Tibial nerve (tissue), 4 donors: Measurements from ENCODE around the gene GMDS. TPM values are rescaled to one million over a fixed set of nuclear protein-coding genes. Genes with fewer than 3 reads are reported as not detected.
A peak's percentile ranks its signal among the peaks of the same experiment; 100 is the strongest.

Experiments
- DNase-seq, 2 donors: peaks; one replicate each; pipeline ENCODE4 v3.0.0-alpha.2; 2019; ENCODE audit warnings: low spot score in 2 of 2
- H3K27ac ChIP-seq, 4 donors: fragments of 200-600 bp; sonication (generic) in 3 of 4; one replicate each; pipeline ENCODE4 v1.5.1; 2017 to 2019; ENCODE audit warnings: mild to moderate bottlenecking in 1 of 4
- H3K27me3 ChIP-seq, 2 donors: fragments of 200-600 bp; sonication (generic) in 1 of 2; one replicate each; pipeline versions ENCODE4 v1.5.1 to v1.6.0; 2017 to 2019
- H3K36me3 ChIP-seq, 3 donors: fragments of 200-600 bp; sonication (generic); one replicate each; pipeline ENCODE4 v1.5.1; 2018 to 2019
- H3K4me1 ChIP-seq, 4 donors: fragments of 200-600 bp; sonication (generic) in 3 of 4; one replicate each; pipeline ENCODE4 v1.5.1; 2017 to 2019
- H3K4me3 ChIP-seq, 4 donors: fragments of 200-600 bp; sonication (generic) in 3 of 4; one replicate each; pipeline ENCODE4 v1.5.1; 2017 to 2019; ENCODE audit warnings: mild to moderate bottlenecking in 1 of 4, moderate library complexity in 1 of 4
- H3K9me3 ChIP-seq, 4 donors: fragments of 200-600 bp; sonication (generic) in 3 of 4; one replicate each; pipeline ENCODE4 v1.5.1; 2017 to 2019
- EP300 ChIP-seq, 2 donors: sonication (generic); formaldehyde crosslinking; IDR thresholded peaks; one replicate each; pipeline ENCODE4 v1.6.1; 2017; ENCODE audit warnings: antibody characterized with exemption in 2 of 2, mild to moderate bottlenecking in 1 of 2
- POLR2A ChIP-seq, 2 donors: fragments of 450-650 bp; IDR thresholded peaks; one replicate each; pipeline ENCODE4 v1.6.1; 2017; ENCODE audit warnings: antibody characterized with exemption in 2 of 2, mild to moderate bottlenecking in 2 of 2, moderate library complexity in 2 of 2
- WGBS, 2 donors: methylation state at CpG; one replicate each; pipeline ENCODE4 v1.1.5; 2018; 5-methylcytosine and 5-hydroxymethylcytosine counted together
- total RNA-seq, 4 donors: library from RNA; depleted of rRNA; stranded (reverse); fragments of >200 nt; gene quantifications; one replicate each; pipeline ENCODE4 v1.1.0, GENCODE V29; 2016
- TF ChIP-seq, protein P1 (sequence below), 5 experiments: fragments of 200-600 bp in 3 of 5; fragments of 450-650 bp in 2 of 5; sonication (generic) in 3 of 5; IDR thresholded peaks; one replicate each; pipeline ENCODE4 v1.5.1; 2016 to 2019; ENCODE audit warnings: antibody characterized with exemption in 5 of 5, mild to moderate bottlenecking in 3 of 5, moderate library complexity in 2 of 5

GMDS gene
- total RNA-seq, 4 donors from 2014 or later, result 14.9 to 46.5 (median 32.8) TPM

DNA sequence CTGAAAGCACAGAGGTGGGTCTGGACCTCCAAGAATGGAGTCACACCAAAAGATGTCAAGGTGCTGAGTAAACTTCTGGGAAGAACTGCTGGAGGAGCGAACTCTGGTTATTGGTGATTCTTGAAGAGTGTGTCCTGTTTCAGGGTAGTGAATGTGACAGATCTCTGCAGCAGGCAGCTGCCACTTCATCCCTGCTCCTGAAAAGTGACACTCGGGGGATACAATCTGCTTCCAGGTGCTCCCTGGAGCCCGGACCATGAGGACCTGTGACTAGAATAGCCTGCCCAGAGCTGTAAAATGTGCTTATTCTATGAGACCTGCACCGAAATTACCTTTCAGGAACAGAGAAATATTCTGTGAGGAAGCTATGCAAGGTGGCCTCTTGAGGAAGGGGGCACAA is 444.6 kb downstream of the GMDS start:
- Histone ChIP-seq H3K36me3 (no peaks in the 10 kb centered on the region), H3K9me3 (no peaks in the 10 kb centered on the region), H3K4me1 (peaks cover 0 to 17% (median 0%) of the 10 kb centered on the region in 4 donors), H3K27ac (no peak overlapping the region), H3K27me3 (no peaks in the 10 kb centered on the region), H3K4me3 (no peak overlapping the region)
- 94 to 98% methylated on average over 4 of the region's 4 CpGs for WGBS, 2 donors
- no peak for TF ChIP-seq EP300 (IDR thresholded peaks at IDR 0.05)
- no peak for TF ChIP-seq POLR2A (IDR thresholded peaks at IDR 0.05)
- TF ChIP-seq, protein P1, sequence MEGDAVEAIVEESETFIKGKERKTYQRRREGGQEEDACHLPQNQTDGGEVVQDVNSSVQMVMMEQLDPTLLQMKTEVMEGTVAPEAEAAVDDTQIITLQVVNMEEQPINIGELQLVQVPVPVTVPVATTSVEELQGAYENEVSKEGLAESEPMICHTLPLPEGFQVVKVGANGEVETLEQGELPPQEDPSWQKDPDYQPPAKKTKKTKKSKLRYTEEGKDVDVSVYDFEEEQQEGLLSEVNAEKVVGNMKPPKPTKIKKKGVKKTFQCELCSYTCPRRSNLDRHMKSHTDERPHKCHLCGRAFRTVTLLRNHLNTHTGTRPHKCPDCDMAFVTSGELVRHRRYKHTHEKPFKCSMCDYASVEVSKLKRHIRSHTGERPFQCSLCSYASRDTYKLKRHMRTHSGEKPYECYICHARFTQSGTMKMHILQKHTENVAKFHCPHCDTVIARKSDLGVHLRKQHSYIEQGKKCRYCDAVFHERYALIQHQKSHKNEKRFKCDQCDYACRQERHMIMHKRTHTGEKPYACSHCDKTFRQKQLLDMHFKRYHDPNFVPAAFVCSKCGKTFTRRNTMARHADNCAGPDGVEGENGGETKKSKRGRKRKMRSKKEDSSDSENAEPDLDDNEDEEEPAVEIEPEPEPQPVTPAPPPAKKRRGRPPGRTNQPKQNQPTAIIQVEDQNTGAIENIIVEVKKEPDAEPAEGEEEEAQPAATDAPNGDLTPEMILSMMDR (IDR thresholded peaks at IDR 0.05), result no peak
- no peak for DNase-seq

DNA sequence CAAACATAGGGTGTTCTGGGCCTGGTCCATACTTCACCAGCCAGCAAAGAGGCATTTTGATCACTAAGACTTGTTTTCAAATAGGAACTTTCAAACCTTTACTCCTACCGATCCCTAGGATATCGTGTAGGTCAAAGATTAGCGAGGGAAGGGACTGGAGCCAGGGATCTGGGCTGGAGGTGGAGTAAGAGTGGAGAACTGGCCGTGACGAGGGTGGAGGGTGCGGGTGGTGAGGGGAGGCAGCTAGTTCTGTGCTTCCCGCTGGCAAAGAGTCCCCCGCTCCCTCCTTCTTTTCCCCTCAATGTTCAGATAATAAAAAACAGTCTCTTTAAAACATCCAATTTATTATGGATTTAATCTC is 446.5 kb downstream of the GMDS start:
- 93 to 94% methylated on average over 8 of the region's 8 CpGs for WGBS, 2 donors
- DNase-seq, result no peak
- Histone ChIP-seq H3K4me1 (peaks cover 0 to 17% (median 0%) of the 10 kb centered on the region in 4 donors), H3K36me3 (no peaks in the 10 kb centered on the region), H3K9me3 (no peaks in the 10 kb centered on the region), H3K27me3 (no peaks in the 10 kb centered on the region), H3K4me3 (no peak overlapping the region), H3K27ac (no peak overlapping the region)
- no peak for TF ChIP-seq POLR2A (IDR thresholded peaks at IDR 0.05)
- TF ChIP-seq, protein P1 (IDR thresholded peaks at IDR 0.05), result no peak
- TF ChIP-seq EP300 (IDR thresholded peaks at IDR 0.05), result no peak

DNA sequence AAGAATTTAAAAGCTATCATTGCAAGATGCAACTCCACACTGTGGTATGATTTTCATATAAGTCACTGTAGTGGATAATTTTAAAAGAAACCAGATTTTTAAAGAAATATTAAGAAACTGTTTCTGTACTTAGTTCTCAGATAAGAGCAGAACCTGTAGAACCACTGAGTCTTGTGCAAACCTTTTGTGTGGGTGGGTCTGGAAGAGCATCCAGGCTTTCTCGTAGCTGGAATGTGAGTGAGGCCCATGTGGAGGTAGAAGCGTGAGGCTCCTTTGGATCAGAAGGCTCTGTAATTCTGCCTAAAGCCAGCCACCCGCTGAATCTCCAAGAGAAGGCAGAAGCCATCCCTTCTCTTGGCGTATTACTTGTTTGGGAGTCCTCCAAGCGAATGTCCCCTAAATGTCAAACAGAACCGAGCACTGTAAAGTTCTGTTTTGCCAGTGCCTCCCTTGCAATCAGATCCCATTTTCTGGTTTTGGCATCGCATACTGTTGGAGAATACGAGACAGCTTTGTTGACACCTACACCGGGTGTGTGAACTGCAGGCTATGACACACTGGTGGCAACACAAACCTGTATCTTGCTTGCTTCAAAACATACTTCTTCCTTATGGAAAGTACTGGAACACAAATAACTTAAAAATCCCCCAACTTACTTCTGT is 447.0 kb downstream of the GMDS start:
- no peak for TF ChIP-seq EP300 (IDR thresholded peaks at IDR 0.05)
- TF ChIP-seq, protein P1 (IDR thresholded peaks at IDR 0.05), result no peak
- no peak for TF ChIP-seq POLR2A (IDR thresholded peaks at IDR 0.05)
- Histone ChIP-seq H3K4me3 (no peak overlapping the region), H3K36me3 (no peaks in the 10 kb centered on the region), H3K27me3 (no peaks in the 10 kb centered on the region), H3K27ac (peak overlapping the region in 1 of 4 donors; percentile 14), H3K9me3 (no peaks in the 10 kb centered on the region), H3K4me1 (peaks cover 0 to 17% (median 0%) of the 10 kb centered on the region in 4 donors)
- no peak for DNase-seq
- 83 to 86% methylated on average over 9 of the region's 9 CpGs for whole genome bisulfite sequencing, 2 donors

DNA sequence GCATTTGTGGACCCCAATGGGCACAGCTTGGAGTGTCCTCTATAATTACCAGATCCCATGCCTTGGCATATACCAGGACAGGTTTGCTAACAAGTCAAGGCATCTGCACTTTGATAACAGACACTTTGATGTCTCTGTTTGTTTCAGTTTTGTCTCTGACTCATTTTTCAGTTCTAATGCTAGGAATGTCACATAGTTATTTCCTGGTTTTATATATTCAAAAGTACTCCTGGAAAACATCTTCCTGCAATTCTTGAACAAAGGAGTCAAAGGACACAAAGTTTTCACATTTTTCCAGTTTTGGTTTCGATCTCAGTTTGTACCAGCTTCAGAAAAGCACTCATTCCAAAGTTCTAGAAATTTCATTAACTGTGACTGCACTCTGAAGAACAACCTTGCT is 447.6 kb downstream of the GMDS start:
- peaks cover 0 to 17% (median 0%) of the 10 kb centered on the region in 4 donors for H3K4me1 ChIP-seq
- H3K27ac ChIP-seq, result peak overlapping the region in 2 of 4 donors; percentile 2 to 46
- WGBS, 2 donors, result 45 to 54% methylated on average over 1 of the region's 1 CpG
- no peaks in the 10 kb centered on the region for H3K9me3 ChIP-seq
- no peaks in the 10 kb centered on the region for H3K36me3 ChIP-seq
- no peaks in the 10 kb centered on the region for H3K27me3 ChIP-seq
- no peak overlapping the region for H3K4me3 ChIP-seq
- no peak for DNase-seq
- no peak for TF ChIP-seq POLR2A (IDR thresholded peaks at IDR 0.05)
- no peak for TF ChIP-seq EP300 (IDR thresholded peaks at IDR 0.05)
- TF ChIP-seq, protein P1 (IDR thresholded peaks at IDR 0.05), result no peak

DNA sequence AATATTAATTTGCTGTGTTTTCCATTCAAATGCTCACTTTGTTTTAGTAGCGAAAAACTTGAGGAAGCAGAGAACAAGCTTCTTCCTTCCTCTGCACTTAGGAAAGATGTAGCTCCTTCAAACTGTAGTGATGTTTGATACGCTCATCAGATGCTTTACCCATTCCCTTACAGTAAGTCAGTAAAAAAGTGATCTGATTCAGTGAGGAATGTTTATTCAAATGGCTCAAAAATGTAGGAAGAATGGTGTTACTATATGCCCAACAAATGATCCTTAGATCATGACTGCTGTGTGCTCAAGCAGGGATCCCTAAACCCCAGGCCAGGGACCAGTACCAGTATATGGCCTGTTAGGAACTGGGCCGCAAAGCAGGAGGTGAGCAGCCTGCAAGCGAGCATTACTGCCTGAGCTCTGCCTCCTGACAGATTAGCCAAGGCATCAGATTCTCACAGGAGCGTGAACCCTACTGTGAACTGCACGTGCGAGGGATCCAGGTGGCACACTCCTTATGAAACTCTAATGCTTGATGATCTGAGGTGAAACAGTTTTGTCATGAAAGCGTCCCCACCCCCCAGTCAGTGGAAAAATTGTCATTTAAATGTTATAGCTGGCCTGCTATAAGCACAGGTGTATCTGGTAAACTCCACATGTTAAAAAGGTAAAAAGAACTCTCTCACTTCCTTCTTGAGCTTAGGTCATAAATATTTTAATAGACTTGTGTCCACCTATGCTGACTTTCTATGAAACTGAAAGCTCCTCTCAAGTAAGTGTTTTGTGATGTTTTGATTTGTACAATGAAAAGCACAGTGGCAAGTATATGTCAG is 448.5 kb downstream of the GMDS start:
- Histone ChIP-seq H3K4me3 (no peak overlapping the region), H3K4me1 (peaks cover 0 to 17% (median 0%) of the 10 kb centered on the region in 4 donors), H3K27me3 (no peaks in the 10 kb centered on the region), H3K36me3 (no peaks in the 10 kb centered on the region), H3K27ac (peak overlapping the region in 1 of 4 donors; percentile 2), H3K9me3 (no peaks in the 10 kb centered on the region)
- DNase-seq, result no peak
- TF ChIP-seq, protein P1 (IDR thresholded peaks at IDR 0.05), result no peak
- TF ChIP-seq POLR2A (IDR thresholded peaks at IDR 0.05) (no peak), EP300 (IDR thresholded peaks at IDR 0.05) (no peak)
- 91% methylated on average over 8 of the region's 8 CpGs for WGBS, 2 donors
